ENCODE measurements around the gene RSAD2. TPM values are rescaled to one million over a fixed set of nuclear protein-coding genes. Genes with fewer than 3 reads are reported as not detected.

Gene RSAD2
- total and polyA plus RNA-seq, 2 donors from 2014 or later = 4.3 to 4.5 TPM

DNA sequence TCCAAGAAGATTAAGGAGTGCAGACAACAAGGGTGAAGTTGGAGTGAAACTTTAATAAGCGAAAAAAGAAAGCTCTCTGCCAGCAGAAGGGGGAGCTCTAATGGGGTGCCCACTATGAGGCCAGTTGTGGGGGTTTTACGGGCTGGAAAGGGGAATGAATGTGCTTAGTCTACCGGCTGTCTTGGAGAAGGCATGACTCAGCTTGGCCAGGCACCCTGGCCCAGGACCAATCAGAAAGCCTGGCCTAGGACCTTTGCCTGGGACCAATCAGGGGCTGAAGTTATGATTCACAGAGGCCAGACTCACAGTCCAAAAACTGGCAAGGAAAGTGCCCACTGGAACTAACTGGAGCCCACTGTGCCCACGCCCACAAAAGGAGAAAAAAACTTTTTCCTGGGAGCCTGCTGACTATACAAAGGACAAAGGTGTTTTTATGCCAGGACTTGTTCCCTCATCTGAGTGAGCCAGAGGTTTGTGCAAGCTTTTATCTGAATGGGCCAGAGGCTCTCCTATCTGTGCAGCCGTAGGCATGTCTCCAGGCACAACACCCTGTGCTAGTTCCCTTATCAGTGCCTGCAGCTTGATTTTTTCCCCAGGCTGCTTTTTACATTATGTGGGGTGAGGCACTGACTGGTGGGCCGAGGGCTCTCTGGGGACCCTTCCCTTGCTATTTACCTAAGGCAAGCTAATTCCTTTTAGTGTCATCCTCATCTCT is 30.5 kb upstream of the RSAD2 start:
- Histone ChIP-seq H3K4me3 (ENCODE audit: low read length in 3 of 3) (no peak overlapping the region), H3K9ac (ENCODE audit: low read length in 3 of 3) (no peak overlapping the region), H3K4me1 (ENCODE audit: control insufficient read depth in 2 of 3, insufficient read depth in 2 of 3, low read depth in 1 of 3, low read length in 3 of 3) (no peaks in the 10 kb centered on the region), H3K27ac (ENCODE audit: low read depth in 2 of 2, low read length in 2 of 2) (no peak overlapping the region), H3K9me3 (ENCODE audit: control insufficient read depth in 2 of 3, insufficient read depth in 1 of 3, low read length in 3 of 3) (peaks cover 0 to 63% (median 24%) of the 10 kb centered on the region in 3 donors), H3K36me3 (ENCODE audit: control insufficient read depth in 2 of 3, insufficient read depth in 3 of 3, low read length in 3 of 3) (peaks cover 0 to 2% (median 2%) of the 10 kb centered on the region in 3 donors), H3K27me3 (ENCODE audit: control insufficient read depth, insufficient read depth, low read length) (no peaks in the 10 kb centered on the region)
- intact Hi-C loops (cut with DNase I) = no loop called here
- FAIRE-seq = no peak
- TF ChIP-seq, protein P1, sequence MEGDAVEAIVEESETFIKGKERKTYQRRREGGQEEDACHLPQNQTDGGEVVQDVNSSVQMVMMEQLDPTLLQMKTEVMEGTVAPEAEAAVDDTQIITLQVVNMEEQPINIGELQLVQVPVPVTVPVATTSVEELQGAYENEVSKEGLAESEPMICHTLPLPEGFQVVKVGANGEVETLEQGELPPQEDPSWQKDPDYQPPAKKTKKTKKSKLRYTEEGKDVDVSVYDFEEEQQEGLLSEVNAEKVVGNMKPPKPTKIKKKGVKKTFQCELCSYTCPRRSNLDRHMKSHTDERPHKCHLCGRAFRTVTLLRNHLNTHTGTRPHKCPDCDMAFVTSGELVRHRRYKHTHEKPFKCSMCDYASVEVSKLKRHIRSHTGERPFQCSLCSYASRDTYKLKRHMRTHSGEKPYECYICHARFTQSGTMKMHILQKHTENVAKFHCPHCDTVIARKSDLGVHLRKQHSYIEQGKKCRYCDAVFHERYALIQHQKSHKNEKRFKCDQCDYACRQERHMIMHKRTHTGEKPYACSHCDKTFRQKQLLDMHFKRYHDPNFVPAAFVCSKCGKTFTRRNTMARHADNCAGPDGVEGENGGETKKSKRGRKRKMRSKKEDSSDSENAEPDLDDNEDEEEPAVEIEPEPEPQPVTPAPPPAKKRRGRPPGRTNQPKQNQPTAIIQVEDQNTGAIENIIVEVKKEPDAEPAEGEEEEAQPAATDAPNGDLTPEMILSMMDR (IDR thresholded peaks at IDR 0.05; ENCODE audit: borderline replicate concordance, extremely low read depth, insufficient read depth) = no peak
- DNase-seq = no peak

GRCh38 chr2:6852195-6852594 is 25.4 kb upstream of the RSAD2 start:
- Histone ChIP-seq H3K9ac (ENCODE audit: low read length in 3 of 3) (no peak overlapping the region), H3K36me3 (ENCODE audit: control insufficient read depth in 2 of 3, insufficient read depth in 3 of 3, low read length in 3 of 3) (peaks cover 0 to 2% (median 2%) of the 10 kb centered on the region in 3 donors), H3K27ac (ENCODE audit: low read depth in 2 of 2, low read length in 2 of 2) (no peak overlapping the region), H3K4me1 (ENCODE audit: control insufficient read depth in 2 of 3, insufficient read depth in 2 of 3, low read depth in 1 of 3, low read length in 3 of 3) (no peaks in the 10 kb centered on the region), H3K27me3 (ENCODE audit: control insufficient read depth, insufficient read depth, low read length) (no peaks in the 10 kb centered on the region), H3K4me3 (ENCODE audit: low read length in 3 of 3) (no peak overlapping the region), H3K9me3 (ENCODE audit: control insufficient read depth in 2 of 3, insufficient read depth in 1 of 3, low read length in 3 of 3) (peaks cover 0 to 14% (median 2%) of the 10 kb centered on the region in 3 donors)
- DNase-seq (no peak), FAIRE-seq (no peak)
- TF ChIP-seq, protein P1 (IDR thresholded peaks at IDR 0.05; ENCODE audit: borderline replicate concordance, extremely low read depth, insufficient read depth) = no peak
- intact Hi-C loops (cut with DNase I) = no loop called here

DNA sequence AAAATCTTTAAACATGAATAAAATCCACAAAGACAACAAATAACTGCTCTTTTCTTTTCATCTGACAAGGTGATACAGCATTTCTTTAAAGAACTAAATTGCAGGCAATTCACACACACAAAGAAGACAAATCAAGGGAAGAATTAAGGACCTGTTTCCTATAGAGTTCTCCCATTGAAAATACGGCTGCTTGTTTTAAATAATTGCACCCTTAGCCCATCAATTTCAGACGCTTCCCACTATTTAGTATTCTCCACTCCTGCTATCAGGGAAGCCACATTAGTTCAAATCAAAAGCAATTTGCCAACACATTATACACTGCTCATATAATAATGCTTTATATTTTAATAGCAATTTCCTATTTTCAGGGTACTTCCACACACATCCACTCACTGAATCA is 23.2 kb upstream of the RSAD2 start:
- FAIRE-seq (no peak), DNase-seq (no peak)
- Histone ChIP-seq H3K9ac (ENCODE audit: low read length in 3 of 3) (no peak overlapping the region), H3K36me3 (ENCODE audit: control insufficient read depth in 2 of 3, insufficient read depth in 3 of 3, low read length in 3 of 3) (peaks cover 0 to 2% (median 0%) of the 10 kb centered on the region in 3 donors), H3K27ac (ENCODE audit: low read depth in 2 of 2, low read length in 2 of 2) (no peak overlapping the region), H3K27me3 (ENCODE audit: control insufficient read depth, insufficient read depth, low read length) (no peaks in the 10 kb centered on the region), H3K9me3 (ENCODE audit: control insufficient read depth in 2 of 3, insufficient read depth in 1 of 3, low read length in 3 of 3) (peaks cover 0 to 4% (median 0%) of the 10 kb centered on the region in 3 donors), H3K4me3 (ENCODE audit: low read length in 3 of 3) (no peak overlapping the region), H3K4me1 (ENCODE audit: control insufficient read depth in 2 of 3, insufficient read depth in 2 of 3, low read depth in 1 of 3, low read length in 3 of 3) (no peaks in the 10 kb centered on the region)
- intact Hi-C loops (cut with DNase I) = no loop called here
- TF ChIP-seq, protein P1 (IDR thresholded peaks at IDR 0.05; ENCODE audit: borderline replicate concordance, extremely low read depth, insufficient read depth) = no peak

Measured in kidney (tissue), 14 donors.